ENCODE data around the gene NMRAL1. TPM values are rescaled to one million over a fixed set of nuclear protein-coding genes. Genes with fewer than 3 reads are reported as not detected.

The NMRAL1 gene
- total and polyA plus RNA-seq, 10 of the 15 experiments (the other 5 are each of a cell fraction or from before 2014, with no cell fraction given): 4.8 to 102 (median 62.5) TPM

- no peak for TF ChIP-seq HSF1 (IDR thresholded peaks at IDR 0.05; ENCODE audit: low read depth, low read length)
- TF ChIP-seq ZSCAN29 (IDR thresholded peaks at IDR 0.05): no peak
- no peak for TF ChIP-seq BMI1 (IDR thresholded peaks at IDR 0.05; ENCODE audit: borderline replicate concordance)
- TF ChIP-seq NR2C2 (IDR thresholded peaks at IDR 0.05; ENCODE audit: borderline replicate concordance, control insufficient read depth, insufficient read length, low read depth): no peak
- TF ChIP-seq GATAD2B (conservative IDR thresholded peaks at IDR 0.05; ENCODE audit: low read depth): no peak
- TF ChIP-seq NFIC (IDR thresholded peaks at IDR 0.05; ENCODE audit: low read depth, low read length): no peak
- TF ChIP-seq EZH2 (IDR thresholded peaks at IDR 0.05; ENCODE audit: borderline replicate concordance, control insufficient read depth, low read depth, low read length): no peak
- no peak for TF ChIP-seq IRF4 (IDR thresholded peaks at IDR 0.05; ENCODE audit: low read depth, low read length)
- no peak for TF ChIP-seq SREBF2 (IDR thresholded peaks at IDR 0.05; ENCODE audit: low read length)
These were observed 40.3 kb downstream of the NMRAL1 start (continued) for GRCh38 chr16:4433914-4434787.

GRCh38 chr16:4433228-4433627, 41.2 kb downstream of the NMRAL1 start:
- CTCF ChIA-PET: interaction anchor here (1.3 kb wide), 1 partner anchor 30 kb away, joined by 4 read pairs; no protein-coding TSS in a partner anchor
- H3K27me3 ChIP-seq (replicated peaks in 1 of 2; ENCODE audit: control insufficient read depth in 2 of 2, insufficient read depth in 2 of 2, low read length in 1 of 2): no peaks in the 10 kb centered on the region
- 85% methylated on average over 4 of the region's 4 CpGs for WGBS (ENCODE audit: insufficient coverage, insufficient replicate concordance, low lambda C conversion rate, missing lambda C conversion rate)
- H3K4me1 ChIP-seq (ENCODE audit: control insufficient read depth, insufficient read depth, low read length): no peaks in the 10 kb centered on the region
- H3K4me3 ChIP-seq: no peak overlapping the region
- ATAC-seq (no peak), DNase-seq (ENCODE audit: low read depth, low spot score) (no peak), FAIRE-seq (no peak)
- peaks cover 0 to 22% of the 10 kb centered on the region in 2 experiments; a peak in 2 of 4 replicates for H3K36me3 ChIP-seq (ENCODE audit: control insufficient read depth in 2 of 2, insufficient read depth in 2 of 2, low read length in 1 of 2)
- TF ChIP-seq PRDM15 (CRISPR knock-in tag; IDR thresholded peaks at IDR 0.05): no peak
- no peak for TF ChIP-seq CREM (IDR thresholded peaks at IDR 0.05; ENCODE audit: low read depth)
- TF ChIP-seq ZBTB33 (IDR thresholded peaks at IDR 0.05): no peak
- no peak for TF ChIP-seq ATF3 (IDR thresholded peaks at IDR 0.05; ENCODE audit: borderline replicate concordance, extremely low read depth, low read depth, low read length)
- no peak for TF ChIP-seq CBX5 (IDR thresholded peaks at IDR 0.05; ENCODE audit: low read depth)
- intact Hi-C loops (cut with micrococcal nuclease; ENCODE audit: unreplicated experiment): no loop called here
- H3K27ac ChIP-seq (ENCODE audit: control insufficient read depth, insufficient read depth): no peak overlapping the region
- in situ Hi-C loops (cut with MboI): no loop called here
- no peak overlapping the region for H3K9ac ChIP-seq (ENCODE audit: control insufficient read depth, insufficient read depth, low read length)
- H3K4me2 ChIP-seq (ENCODE audit: control insufficient read depth, insufficient read depth): no peak overlapping the region
- POLR2A ChIA-PET: interaction anchor here (0.6 kb wide), 1 partner anchor 14 kb away, joined by 7 read pairs; no protein-coding TSS in a partner anchor
- no peaks in the 10 kb centered on the region for H4K20me1 ChIP-seq (ENCODE audit: control insufficient read depth, insufficient read depth)
- H3K79me2 ChIP-seq (ENCODE audit: control insufficient read depth, insufficient read depth, low read length): peaks cover 6% of the 10 kb centered on the region
- RAD21 ChIA-PET (ENCODE audit: unreplicated experiment): no interaction called here
- SMC1A ChIA-PET (ENCODE audit: uncharacterized antibody, unreplicated experiment): no interaction called here
- no TSS peak for BruUV-seq (replicated peaks)
- no peak overlapping the region for H2AFZ ChIP-seq (ENCODE audit: control insufficient read depth, low read depth, low read length)
- no peaks in the 10 kb centered on the region for H3K9me3 ChIP-seq (replicated peaks; ENCODE audit: control insufficient read depth, insufficient read depth, low read length)

Measured in GM12878 (cell line).